GM19463 (cell line): Measurements from ENCODE around the gene PPP2R5E.

Source experiments
- ATAC-seq: cut with Tn5 transposase; IDR thresholded peaks from one replicate; pipeline ENCODE4 v1.9.1; 2021; ENCODE audit warnings: mild to moderate bottlenecking, moderate library complexity; ENCODE audit not compliant: unreplicated experiment

The PPP2R5E gene

DNA sequence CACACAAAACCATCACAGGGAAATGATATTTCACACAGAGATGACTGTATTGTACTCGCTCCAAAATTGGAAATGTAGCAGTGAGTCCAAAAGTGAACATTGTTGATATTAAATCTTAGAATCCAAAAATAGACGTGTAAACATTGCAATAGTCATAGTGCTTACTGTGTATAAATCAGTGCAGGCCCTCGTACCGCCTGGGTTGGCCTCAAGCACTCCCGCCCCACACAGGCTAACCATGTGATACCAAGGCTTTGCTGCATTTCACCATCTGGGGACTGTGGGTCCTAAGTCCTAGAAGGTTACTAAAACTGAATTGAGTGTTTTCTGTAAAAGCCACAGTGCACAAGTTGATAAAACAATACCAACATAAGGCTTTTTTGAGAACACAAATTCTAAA is 107.3 kb downstream of the PPP2R5E start:
- ATAC-seq: no peak

- no peak for ATAC-seq
These were observed 108.0 kb downstream of the PPP2R5E start for GRCh38 chr14:63435204-63435603.

DNA sequence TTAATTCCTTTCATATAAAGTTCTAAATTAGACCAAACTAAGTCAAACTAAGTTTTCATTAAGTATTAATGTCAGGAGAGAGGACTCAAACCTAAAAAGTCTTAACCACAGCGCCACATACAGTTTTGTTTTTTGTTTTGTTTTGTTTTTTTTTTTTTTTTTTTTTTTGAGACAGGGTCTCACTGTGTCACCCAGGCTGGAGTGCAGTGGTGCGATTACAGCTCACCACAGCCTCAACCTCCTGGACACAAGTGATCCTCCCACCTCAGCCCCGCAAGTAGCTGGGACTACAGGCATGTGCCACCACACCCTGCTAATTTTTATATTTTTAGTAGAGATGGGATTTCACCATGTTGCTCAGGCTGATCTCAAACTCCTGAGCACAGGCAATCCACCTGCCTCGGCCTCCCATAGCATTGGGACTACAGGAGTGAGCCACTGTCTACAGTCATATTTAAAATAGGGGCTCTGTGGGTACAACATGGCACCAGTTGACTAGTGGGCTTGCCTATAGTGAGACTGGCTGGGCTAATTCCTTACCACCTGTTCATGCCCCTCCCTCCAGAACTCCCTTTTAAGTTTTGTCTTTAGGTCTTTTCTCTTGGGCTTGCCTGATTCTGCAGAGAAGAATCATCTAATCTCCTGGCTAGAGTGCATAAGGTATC is 110.2 kb downstream of the PPP2R5E start:
- ATAC-seq: no peak

- no peak for ATAC-seq
These were observed 110.9 kb downstream of the PPP2R5E start for GRCh38 chr14:63432228-63432627.

DNA sequence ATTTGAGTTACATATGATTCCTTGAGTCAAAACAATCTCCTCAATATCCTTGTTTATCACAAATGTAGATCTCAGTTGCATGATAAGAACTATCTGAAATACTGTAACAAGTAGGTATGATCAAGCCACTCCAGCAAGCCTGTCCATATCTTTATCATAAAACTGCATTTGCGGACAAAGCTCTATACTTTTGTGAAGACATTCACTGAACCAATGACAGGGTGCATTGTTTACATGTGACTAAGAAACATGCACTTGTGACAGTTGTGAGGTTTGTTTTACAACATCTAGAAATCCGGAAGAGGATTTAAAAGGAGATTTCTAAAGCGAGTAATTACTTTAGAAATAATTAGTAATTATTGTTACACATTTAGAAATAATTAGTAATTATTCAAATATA is 111.7 kb downstream of the PPP2R5E start:
- no peak for ATAC-seq

- ATAC-seq: no peak
These were observed 114.7 kb downstream of the PPP2R5E start for GRCh38 chr14:63428486-63428885.

DNA sequence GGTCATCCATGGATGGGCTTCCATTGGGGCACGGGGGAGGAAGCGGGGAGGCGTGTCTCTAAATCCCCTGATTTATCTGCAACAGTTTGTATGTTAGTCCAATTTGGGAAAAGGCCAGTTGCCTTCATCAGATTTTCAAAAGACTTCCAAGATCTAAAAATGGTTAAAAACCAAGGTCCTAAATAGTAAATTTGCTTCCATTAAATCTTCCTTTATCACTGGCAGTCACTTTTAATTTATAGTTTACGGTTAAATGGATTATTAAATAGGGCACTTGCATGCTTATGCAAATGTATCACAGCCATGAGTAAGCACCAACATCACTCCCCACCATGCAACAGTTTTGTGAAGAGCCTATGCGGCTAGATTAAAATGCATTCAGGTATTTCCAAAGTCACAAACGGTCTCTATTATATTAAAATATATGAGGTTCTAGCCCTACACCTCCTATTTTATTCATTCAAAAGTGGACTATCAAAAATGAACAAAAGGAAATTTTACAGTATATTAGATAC is 116.3 kb downstream of the PPP2R5E start:
- no peak for ATAC-seq

- no peak for ATAC-seq
These were observed 119.3 kb downstream of the PPP2R5E start for GRCh38 chr14:63423889-63424288.

GRCh38 chr14:63423381-63423780 is 119.8 kb downstream of the PPP2R5E start:
- no peak for ATAC-seq

GRCh38 chr14:63421919-63422318 is 121.3 kb downstream of the PPP2R5E start:
- ATAC-seq: no peak

GRCh38 chr14:63421226-63421625 is 122.0 kb downstream of the PPP2R5E start:
- no peak for ATAC-seq

DNA sequence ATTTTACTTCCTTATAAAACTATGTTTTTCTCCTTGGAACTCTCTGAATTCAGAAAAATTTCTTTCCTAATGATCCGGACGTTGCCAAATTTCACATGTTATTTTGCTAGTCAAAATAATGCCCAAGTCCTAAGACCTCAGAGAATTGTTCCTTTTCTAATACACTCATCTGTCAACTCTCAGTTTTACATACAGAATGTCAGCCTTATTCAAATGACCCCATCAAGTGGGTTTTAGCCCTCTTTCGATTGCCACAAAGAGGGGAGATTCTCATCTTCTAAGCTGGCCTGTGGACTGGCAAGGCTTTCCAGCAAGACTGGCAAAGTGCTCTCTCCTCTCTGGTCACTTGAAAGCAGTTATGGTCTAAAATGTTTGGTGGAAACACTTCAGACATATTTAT is 125.2 kb downstream of the PPP2R5E start:
- no peak for ATAC-seq

DNA sequence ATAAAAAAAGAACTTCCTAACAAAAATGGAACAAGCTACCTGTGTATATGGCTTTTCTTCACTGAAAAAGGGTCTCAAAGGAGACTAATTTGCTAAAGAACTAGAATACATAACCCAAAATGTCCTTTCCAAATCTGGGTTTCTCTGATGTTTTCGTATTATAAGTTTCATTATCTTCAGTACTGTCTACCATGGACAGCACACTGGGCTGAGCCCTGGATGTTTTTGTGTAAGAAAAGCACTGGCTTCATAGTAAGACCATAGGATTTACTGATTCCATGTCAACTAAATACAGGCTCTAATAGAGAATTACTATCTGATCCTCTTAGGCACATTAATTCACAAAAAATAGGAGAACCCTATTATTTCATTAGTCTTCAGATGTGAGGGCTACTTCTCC is 130.2 kb downstream of the PPP2R5E start:
- no peak for ATAC-seq

- ATAC-seq: no peak
These were observed 136.8 kb downstream of the PPP2R5E start for GRCh38 chr14:63406333-63406732.

GRCh38 chr14:63405715-63406114 is 137.5 kb downstream of the PPP2R5E start:
- no peak for ATAC-seq

DNA sequence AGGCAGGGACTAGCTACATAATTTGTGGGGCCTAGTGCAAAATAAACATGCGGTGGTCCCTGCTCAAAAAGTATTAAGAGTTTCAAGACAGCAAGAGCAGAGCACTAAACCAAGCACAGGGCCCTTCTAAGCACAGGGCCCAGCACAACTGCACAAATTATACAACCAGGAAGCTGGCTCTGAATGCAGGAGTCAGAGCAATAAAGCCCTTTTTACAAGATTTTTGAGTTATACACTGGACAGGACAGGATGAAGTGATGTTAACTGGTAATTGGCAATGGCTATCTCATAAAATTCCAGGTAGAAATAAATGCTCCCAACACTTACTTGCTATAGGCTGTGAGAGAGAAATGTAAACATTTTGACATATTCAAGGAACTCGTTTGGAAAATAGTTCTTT is 138.3 kb downstream of the PPP2R5E start:
- no peak for ATAC-seq

GRCh38 chr14:63401646-63402045 is 141.5 kb downstream of the PPP2R5E start:
- ATAC-seq: no peak

GRCh38 chr14:63398952-63399351 is 144.2 kb downstream of the PPP2R5E start:
- ATAC-seq: no peak

DNA sequence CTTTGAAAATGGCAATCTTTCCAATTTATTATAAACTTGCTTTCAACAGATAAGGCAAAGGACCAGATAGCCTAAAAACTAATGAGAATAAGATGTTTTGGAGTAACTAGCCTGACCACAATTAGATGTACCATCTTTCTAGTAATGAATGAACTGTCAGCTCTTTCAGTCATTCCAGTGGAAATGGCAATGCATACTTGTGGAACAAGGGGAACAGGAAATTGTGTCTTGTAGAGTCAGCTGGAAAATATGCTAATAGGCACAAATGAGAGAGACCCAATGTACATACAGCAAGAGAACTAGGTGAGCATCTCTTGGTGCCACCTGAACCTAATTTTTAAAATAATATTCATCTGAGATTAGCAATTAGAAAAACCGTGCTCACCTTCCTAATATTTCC is 148.3 kb downstream of the PPP2R5E start:
- ATAC-seq: no peak

DNA sequence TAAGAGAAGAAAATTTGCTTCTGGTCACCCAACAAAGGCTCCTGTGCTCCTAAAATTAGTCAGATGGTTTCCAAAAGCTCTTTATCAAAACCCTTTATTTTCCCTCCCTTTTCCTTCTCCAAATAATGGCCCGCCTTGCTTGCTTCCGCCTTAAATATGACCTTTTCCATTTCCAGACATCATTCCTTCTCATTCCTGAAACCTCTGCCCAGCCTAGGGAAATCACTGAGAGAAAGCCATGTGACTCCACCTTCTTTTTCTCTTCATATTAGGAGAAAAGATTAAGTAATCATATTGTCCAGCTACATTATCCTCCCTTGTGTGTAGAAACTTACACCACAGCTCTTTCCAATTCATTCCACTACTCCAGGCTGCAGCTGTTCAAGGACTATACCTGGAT is 148.7 kb downstream of the PPP2R5E start:
- ATAC-seq: no peak

DNA sequence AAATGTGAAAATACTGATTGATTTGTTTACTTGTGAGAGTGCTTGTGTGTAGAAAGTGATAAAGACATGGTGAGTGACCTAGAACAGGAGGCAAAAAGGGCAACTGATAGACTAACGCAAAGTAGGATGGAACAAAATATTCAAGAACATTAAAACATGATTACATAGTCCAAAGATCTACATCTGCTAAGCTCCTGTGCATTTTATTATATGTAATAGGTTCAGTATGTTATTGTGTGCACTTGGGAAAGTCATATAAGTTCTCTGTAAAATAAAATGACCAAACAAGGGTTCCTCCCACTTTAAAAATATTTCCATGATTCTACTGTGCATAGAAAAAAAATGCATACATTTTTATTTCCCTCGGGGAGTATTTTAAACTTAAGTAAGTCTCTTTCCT is 150.2 kb downstream of the PPP2R5E start:
- ATAC-seq: no peak

DNA sequence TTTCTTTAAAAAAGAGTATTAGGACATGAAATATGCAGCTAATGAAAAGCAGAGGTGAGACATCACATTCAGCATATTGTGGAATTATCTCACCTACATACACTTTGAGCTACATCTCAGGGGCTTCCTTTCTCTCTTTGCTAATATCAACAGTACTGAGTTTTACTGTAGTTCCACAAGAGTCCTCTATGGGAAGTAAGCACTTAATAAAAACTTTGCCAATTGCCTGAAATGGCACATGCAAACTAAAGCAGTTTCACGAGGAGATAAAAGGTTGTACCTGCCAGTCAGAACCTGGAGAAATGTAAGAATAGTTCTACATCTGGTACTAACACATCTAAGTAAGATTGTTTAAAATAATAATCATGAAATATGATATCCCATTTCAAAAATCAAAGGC is 150.9 kb downstream of the PPP2R5E start:
- no peak for ATAC-seq

- ATAC-seq: peak; percentile 89
These were observed 154.3 kb downstream of the PPP2R5E start for GRCh38 chr14:63388766-63389431.
